ENCODE data around the gene CD40LG. TPM values are rescaled to one million over a fixed set of nuclear protein-coding genes. Genes with fewer than 3 reads are reported as not detected.

Gene CD40LG
- polyA plus RNA-seq, 3 donors from 2014 or later = 0.21 to 0.63 (median 0.37) TPM

DNA sequence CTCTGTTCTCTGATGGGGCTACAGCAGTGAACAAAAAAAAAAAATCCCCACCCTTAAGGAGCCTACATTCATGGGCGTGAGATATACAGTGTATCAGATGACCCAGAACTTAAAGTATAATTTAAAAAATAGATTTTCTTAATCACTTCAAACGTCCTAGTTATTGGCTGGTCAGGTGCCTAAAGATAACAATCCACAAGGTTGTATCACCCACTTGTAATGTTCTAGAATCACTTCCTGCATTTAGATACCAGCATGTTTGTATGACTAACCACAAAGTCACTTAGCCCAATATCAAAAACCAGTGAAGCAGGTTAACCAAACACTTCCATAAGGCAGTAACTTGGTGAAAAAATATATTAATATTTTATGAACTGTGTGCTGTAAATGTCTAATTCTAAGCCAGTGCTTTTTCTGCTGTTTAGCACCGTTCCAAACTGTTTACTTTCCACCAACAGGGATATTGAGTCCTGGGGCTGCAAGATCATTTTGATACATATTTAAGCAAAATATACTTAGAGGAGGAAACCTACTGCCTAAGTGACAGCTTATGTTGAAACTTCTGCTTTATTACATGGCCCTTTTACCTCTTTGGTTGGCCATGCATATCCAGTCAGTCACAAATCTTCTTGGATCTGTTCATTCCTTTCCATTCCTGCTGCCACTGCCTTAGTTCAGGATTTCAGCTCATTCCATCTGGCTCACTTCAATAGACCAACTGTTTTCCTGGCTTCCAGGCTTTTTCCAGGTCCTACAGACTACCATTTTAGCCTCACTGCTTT lies 43.3 kb downstream of the CD40LG start:
- Mint-ChIP-seq H3K36me3 (peaks cover 0 to 7% (median 4%) of the 10 kb centered on the region in 3 donors), H3K9me3 (no peaks in the 10 kb centered on the region), H3K27me3 (ENCODE audit: low read depth in 3 of 3) (peaks cover 0 to 7% (median 2%) of the 10 kb centered on the region in 3 donors), H3K4me1 (peaks cover 59 to 76% of the 10 kb centered on the region in 2 donors), H3K27ac (peak overlapping the region; percentile 53 to 90 (median 86)), H3K4me3 (peak overlapping the region; percentile 31 to 76 (median 56))
- peak in 2 of 3 donors; percentile 23 to 38 for DNase-seq

DNA sequence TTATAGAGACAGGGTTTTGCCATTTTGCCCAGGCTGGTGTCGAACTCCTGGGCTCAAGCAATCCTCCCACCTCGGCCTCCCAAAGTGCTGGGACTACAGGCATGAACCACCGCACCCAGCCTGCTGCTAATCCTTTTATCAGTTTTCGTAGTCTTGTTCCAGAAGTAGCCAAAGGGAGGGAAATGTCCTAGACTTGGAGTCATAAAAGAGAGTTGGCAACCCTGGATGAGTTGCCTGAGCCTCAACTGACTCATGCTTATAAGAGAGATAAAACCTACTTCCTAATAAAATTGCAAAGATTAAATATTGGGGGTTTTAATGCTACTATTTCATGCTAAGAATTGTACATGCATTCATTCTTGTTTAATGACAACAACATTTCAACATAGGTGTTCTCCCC lies 44.3 kb downstream of the CD40LG start:
- no peak overlapping the region for H3K4me3 Mint-ChIP-seq
- peaks cover 0 to 7% (median 4%) of the 10 kb centered on the region in 3 donors for H3K36me3 Mint-ChIP-seq
- H3K27me3 Mint-ChIP-seq (ENCODE audit: low read depth in 3 of 3) = peaks cover 0 to 7% (median 2%) of the 10 kb centered on the region in 3 donors
- H3K9me3 Mint-ChIP-seq = no peaks in the 10 kb centered on the region
- no peak for DNase-seq
- peak overlapping the region in 4 of 6 donors; percentile 11 to 86 (median 67) for H3K27ac Mint-ChIP-seq
- peaks cover 65 to 82% of the 10 kb centered on the region in 2 donors for H3K4me1 Mint-ChIP-seq

DNA sequence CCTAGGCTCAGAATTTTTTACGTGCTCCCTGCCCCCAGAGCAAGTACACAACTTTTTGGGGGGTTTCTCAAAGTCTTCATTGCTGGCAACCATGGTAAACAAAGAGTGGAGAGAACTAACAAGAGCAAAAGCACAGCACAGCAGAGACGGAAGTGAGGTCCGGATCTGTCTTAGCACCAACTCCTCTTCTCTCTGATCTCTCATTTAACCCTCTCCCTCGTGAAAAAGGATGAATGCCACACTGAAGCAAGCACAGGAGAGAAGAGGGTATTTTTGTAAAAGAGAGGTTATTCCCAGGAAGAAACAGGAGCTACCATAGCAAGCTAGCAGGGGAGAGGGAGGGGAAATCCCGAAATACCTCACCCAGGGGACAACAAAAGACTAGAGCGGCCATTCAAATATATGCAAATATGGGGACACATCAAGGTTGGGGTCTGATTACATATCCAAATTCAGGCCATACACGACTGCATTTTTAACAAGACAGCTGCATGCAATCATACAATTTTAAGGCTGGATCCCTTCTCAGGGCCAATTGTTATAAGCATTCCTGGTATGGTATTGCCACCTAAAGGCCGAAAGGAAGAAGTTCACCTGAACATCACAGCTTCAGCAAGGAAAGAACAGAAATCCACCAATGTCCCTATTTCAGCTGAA lies 46.6 kb downstream of the CD40LG start:
- peak overlapping the region; percentile 29 to 68 (median 66) for H3K4me3 Mint-ChIP-seq
- H3K27me3 Mint-ChIP-seq (ENCODE audit: low read depth in 3 of 3) = peaks cover 2 to 7% (median 3%) of the 10 kb centered on the region in 3 donors
- peak overlapping the region; percentile 79 to 93 (median 89) for H3K27ac Mint-ChIP-seq
- peaks cover 3 to 5% (median 4%) of the 10 kb centered on the region in 3 donors for H3K36me3 Mint-ChIP-seq
- peak; percentile 31 to 49 (median 47) for DNase-seq
- H3K9me3 Mint-ChIP-seq = peaks cover 0 to 3% (median 0%) of the 10 kb centered on the region in 6 donors
- peaks cover 61 to 71% of the 10 kb centered on the region in 2 donors for H3K4me1 Mint-ChIP-seq

DNA sequence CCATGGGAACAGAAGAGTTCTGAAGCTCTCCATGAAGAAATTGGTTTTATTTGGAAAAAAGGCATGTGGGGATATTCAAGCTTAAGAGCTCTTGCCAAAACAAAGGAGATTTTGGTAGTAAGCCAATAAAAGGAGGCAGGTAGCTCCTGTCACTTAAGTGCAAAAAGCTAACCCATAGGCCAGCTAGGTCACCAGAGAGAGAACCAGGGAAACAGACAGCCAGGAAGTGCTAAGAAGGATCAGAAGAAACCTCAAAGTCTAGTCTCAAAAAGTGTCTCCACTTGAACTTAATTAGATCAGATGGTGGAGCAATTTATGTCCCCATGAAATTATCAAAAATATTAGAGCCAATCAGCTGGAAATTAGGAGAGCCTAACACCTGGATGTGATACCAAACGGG lies 49.2 kb downstream of the CD40LG start:
- H3K4me3 Mint-ChIP-seq = peak overlapping the region in 2 of 5 donors; percentile 18 to 32
- peaks cover 2 to 4% (median 3%) of the 10 kb centered on the region in 3 donors for H3K27me3 Mint-ChIP-seq (ENCODE audit: low read depth in 3 of 3)
- peaks cover 12 to 21% (median 21%) of the 10 kb centered on the region in 3 donors for H3K36me3 Mint-ChIP-seq
- no peak for DNase-seq
- peak overlapping the region; percentile 36 to 86 (median 76) for H3K27ac Mint-ChIP-seq
- peaks cover 38 to 46% of the 10 kb centered on the region in 2 donors for H3K4me1 Mint-ChIP-seq
- peaks cover 0 to 5% (median under 1%) of the 10 kb centered on the region in 6 donors for H3K9me3 Mint-ChIP-seq

DNA sequence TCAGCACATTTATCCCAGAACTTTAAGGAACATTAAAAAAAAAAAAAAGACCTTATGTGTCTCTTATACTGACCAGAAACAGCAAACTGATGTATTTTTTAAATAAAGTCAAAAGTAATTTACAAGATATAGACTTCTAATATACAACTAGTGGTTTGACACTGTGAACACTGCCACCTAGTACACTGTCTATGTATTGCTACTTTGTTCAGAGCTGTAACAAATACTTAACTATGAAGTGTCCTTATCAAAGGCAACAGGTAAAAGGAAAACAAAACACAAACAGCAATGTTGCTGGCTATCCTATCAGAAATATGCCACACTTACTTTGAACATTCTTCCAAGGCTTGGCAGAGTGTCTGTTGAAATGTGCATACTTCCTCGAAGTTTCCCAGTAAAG lies 60.4 kb downstream of the CD40LG start:
- peaks cover 0 to 6% (median 0%) of the 10 kb centered on the region in 3 donors for H3K27me3 Mint-ChIP-seq (ENCODE audit: low read depth in 3 of 3)
- H3K36me3 Mint-ChIP-seq = peaks cover 4 to 11% (median 5%) of the 10 kb centered on the region in 3 donors
- H3K9me3 Mint-ChIP-seq = no peaks in the 10 kb centered on the region
- peaks cover 4 to 11% of the 10 kb centered on the region in 2 donors for H3K4me1 Mint-ChIP-seq
- no peak overlapping the region for H3K27ac Mint-ChIP-seq
- no peak for DNase-seq
- no peak overlapping the region for H3K4me3 Mint-ChIP-seq

Other genes with a start within 250 kb of the CD40LG start
- gene BRS3, start 160.2 kb upstream of the CD40LG start, polyA plus RNA-seq = not detected
- 10 to 100 TPM; 32.7 to 59.3 (median 39.6) TPM for gene HTATSF1, start 150.6 kb upstream of the CD40LG start, polyA plus RNA-seq
- gene VGLL1, start 115.9 kb upstream of the CD40LG start, polyA plus RNA-seq = not detected
- 10 to 100 TPM; 48.4 to 62.0 (median 50.5) TPM for gene ARHGEF6, start 132.8 kb downstream of the CD40LG start, polyA plus RNA-seq
- gene RBMX, start 232.6 kb downstream of the CD40LG start, polyA plus RNA-seq = 100 to 1,000 TPM; 119 to 162 (median 142) TPM